ELF-1 (cell line): Measurements from ENCODE around the gene MPHOSPH9.
"Not testable (repeated sequence)": the region's sequence is repeated elsewhere in the genome, so short reads cannot be mapped to it uniquely, and the experiment has no call there.

ENCODE experiments used
- DNase-seq: peaks from one replicate; pipeline ENCODE4 v3.0.0-alpha.2; 2016; ENCODE audit warnings: low read depth, low spot score

The MPHOSPH9 gene

GRCh38 chr12:123225443-123225842 is 7.5 kb downstream of the MPHOSPH9 start:
- no peak for DNase-seq

DNA sequence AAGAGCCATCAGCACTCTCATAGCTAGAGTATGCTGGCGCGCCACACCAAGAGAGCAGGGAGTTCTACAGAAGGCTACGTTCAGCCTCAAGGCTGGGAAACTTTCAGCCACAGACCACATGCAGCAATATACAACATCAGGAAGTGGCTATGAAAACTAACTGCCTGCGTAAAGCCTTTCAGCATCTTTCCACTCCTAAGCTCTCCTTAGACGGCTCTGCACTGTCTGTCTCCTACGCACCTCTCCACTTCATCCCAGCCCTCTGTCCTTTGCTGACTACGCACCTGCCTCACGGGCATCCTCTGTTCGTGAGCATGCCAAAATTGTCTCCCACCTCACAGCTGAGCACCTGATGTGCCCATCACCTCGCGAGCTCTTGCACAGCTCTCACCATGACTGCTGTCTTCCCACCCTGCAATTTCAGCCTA is 9.7 kb downstream of the MPHOSPH9 start:
- DNase-seq = no peak

DNA sequence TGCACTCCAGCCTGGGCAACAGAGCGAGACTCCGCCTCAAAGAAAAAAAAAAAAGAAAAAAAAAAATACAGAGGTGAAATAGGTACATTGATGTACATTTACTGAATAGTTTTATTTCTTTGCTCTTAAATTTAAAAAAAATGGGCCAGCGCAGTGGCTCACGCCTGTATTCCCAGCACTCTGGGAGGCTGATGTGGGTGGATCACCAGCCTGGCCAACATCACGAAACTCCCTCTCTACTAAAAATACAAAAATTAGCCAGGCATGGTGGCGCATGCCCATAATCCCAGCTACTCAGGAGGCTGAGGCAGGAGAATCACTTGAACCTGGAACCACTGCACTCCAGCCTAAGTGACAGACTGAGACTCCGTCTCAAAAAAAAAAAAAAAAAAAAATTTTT is 25.1 kb downstream of the MPHOSPH9 start:
- not testable (repeated sequence) for DNase-seq

DNA sequence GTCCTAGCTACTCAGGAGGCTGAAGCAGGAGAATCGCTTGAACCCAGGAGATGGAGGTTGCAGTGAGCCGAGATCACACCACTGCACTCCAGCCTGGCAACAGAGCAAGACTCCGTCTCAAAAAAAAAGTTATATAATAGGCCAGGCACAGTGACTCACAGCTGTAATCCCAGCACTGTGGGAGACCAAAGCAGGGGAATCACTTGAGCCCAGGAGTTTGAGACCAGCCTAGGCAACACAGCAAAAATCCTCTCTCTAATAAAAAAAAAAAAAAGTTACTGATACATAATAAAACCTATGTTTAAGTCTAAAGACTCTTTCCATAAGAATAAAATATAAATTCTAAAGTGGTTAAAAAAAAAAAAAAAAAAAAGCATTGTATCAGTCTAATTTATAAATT is 26.1 kb downstream of the MPHOSPH9 start:
- DNase-seq = not testable (repeated sequence)

DNA sequence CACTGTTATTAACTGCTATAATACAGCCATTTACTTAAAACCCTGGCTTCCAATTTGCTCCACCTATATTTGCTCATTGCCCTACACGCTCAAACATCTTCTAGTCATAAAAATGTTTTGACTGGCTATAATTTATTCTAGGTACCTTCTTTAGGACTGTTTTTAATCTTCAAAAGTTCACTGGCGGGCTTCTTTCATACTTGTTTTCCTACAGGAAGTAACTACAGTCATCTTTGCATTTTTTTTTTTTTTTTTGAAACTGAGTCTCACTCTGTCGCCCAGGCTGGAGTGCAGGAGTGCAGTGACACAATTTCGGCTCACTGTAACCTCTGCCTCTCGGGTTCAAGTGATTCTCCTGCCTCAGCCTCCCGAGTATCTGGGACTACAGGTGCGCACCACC is 32.5 kb downstream of the MPHOSPH9 start:
- DNase-seq = no peak

- DNase-seq = no peak
These were observed 33.0 kb downstream of the MPHOSPH9 start for GRCh38 chr12:123199936-123200335.

DNA sequence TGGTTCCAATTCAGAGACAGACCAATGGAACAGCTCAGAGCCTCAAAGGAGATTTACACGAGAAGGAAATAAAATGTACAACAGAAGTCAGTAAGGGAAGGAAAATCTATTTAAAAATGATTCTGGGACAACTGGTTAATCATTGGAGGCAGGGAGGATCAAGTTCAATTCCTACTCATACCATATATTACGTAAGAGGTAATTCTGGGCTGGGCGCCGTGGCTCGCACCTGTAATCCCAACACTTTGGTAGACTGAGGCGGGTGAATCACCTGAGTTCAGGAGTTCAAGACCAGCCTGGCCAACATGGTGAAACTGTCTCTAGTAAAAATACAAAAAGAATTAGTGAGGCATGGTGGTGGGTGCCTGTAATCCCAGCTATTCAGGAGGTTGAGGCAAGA is 45.3 kb downstream of the MPHOSPH9 start:
- no peak for DNase-seq

DNA sequence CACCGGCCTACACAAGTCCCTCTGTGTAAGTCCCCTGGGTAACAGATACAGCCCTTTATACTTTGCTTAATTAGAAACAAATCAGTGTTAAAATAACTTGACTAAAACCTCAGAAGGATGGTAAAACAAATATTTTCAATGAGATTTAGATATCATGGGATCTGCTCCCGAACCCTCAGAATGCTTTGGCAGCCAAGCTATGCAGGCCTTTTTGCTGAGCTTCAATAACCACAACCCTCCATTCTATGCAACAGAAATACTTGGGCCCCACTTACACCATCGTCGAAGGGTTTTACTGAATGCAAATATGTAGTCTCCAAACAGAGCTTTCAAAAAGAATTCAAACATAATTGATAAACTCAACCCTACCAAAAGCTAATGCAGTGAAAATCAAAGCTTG is 52.8 kb downstream of the MPHOSPH9 start:
- DNase-seq = no peak

GRCh38 chr12:123171967-123172366 is 61.0 kb downstream of the MPHOSPH9 start:
- no peak for DNase-seq

DNA sequence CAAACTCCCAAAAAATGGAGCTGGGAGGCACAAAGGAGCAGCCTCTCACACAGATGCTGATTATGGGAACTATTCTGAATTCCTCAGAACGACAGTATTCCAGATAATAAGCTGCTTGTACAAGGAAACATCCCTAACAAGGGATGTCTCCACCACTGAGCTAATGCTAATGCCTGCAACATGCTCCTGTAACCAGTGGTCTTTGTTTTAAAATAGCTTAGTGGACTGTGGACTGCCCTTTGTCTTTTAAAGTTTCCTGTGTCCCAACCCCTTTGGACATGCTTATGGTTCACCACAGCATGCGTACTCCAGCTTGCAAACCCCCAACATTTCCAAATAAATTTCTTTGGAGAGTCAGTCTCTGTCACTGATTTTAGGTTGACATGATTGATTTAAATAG is 65.6 kb downstream of the MPHOSPH9 start:
- DNase-seq = no peak

DNA sequence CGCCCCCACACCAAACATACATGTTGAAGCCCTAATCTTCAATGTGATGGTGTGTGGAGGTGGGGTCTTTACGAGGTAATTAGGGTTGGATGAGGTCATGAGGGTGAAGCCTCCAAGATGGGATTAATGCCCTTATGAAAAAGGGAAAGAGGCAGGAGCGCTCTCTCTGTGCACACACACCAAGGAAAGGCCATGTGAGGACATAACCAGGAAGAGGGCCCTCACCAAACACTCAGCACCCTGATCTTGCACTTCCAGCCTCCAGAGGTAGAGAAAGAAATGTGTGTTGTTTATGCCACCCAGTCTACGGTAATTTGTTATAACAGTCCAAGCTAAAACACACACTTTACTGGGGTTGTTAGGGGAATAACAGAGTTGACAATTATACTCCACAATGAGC is 67.4 kb downstream of the MPHOSPH9 start:
- DNase-seq = no peak

- DNase-seq = no peak
These were observed 68.2 kb downstream of the MPHOSPH9 start for GRCh38 chr12:123164710-123165261.

GRCh38 chr12:123164222-123164621 is 68.7 kb downstream of the MPHOSPH9 start:
- no peak for DNase-seq

DNA sequence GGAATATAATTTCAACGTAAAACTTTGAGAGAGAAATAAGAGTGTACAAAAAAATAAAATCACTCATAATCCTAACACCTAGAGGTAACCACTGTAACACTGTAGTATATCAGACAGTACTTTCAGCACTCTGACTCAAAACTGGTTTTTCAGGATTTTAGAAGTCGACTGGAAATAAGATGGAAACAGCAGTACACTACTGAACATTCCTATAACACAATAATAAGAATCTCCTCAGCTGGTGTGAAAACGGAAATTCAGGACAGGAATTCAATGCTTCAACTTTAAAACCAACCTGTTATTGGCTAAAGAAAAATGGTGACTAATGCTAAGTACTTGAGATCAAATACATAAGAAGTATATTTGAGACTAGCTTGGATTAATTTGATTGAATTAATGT is 69.7 kb downstream of the MPHOSPH9 start:
- no peak for DNase-seq

GRCh38 chr12:123160801-123161487 is 72.0 kb downstream of the MPHOSPH9 start:
- no peak for DNase-seq

- DNase-seq = no peak
These were observed 79.0 kb downstream of the MPHOSPH9 start for GRCh38 chr12:123153906-123154305.

DNA sequence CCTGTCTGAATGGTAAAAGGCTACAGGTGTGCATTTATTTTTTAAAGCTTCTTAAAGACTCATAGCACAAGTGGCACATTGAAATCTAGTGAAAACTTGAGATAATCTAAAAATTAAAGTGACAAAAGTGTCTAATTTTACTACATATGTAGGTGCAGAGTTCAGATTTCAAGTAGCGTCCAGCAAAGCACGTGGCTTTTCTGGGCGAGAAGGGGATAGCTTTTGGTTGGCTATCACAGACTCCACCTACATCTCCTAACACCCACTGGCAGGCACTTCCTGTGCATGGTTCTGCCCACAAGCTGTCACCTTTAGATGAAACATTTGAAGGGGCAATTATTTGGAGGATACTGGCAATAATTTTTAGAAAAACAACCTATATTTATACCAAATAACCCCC is 80.1 kb downstream of the MPHOSPH9 start:
- no peak for DNase-seq

DNA sequence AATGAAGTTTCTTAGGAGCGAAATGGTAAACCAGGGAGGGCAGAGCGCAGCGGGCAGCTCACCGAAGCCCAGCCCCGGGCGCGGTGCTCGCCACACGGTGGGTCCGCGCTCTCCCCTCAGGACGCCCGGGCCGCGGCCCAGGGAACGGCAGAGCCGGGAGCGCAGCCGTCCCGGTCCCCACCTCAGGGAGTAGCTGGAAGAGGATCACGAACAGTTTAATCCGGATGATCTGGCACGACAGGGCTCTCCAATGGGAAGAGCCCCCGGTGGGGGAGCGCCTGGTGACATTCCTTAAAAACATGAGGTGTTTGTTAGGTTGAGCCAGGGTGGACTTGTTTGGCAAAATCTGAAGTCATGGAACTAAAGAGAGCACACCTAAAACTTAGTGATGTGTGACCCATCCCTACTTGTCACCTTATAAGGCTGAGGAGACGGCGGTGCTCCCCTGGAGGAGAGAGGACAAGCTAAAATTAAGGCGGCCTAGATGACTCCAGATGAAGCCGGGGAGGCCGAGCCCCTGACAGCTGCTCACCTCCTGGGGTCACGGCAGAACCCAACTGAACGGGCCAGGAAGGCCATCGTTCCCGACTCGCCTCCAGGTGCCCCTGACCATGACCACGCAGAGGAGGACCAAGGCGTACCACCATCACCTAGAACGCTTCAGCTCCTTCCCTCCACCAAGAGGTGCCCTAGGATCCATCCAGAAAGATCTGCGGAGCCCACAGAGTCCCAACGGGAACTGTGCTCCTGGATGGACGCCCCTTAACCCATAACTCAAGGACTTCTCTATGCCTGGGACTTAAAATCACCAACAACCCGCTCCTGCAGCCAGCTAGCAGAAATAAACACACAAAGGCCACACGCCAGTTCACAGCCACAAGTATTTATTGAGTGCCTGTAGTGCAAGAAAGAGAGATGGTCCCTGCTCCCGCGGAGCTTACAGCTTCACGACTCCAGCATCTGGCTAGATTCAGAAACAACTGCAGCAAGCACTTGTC is 81.2 kb downstream of the MPHOSPH9 start:
- DNase-seq = peak; percentile 53

GRCh38 chr12:123150744-123151456 is 82.0 kb downstream of the MPHOSPH9 start, which contains the start of gene PITPNM2:
TSS of gene PITPNM2 (minus strand) at chr12:123151090. CDS start at chr12:123034590, 116,500 bp downstream.
- no peak for DNase-seq

DNA sequence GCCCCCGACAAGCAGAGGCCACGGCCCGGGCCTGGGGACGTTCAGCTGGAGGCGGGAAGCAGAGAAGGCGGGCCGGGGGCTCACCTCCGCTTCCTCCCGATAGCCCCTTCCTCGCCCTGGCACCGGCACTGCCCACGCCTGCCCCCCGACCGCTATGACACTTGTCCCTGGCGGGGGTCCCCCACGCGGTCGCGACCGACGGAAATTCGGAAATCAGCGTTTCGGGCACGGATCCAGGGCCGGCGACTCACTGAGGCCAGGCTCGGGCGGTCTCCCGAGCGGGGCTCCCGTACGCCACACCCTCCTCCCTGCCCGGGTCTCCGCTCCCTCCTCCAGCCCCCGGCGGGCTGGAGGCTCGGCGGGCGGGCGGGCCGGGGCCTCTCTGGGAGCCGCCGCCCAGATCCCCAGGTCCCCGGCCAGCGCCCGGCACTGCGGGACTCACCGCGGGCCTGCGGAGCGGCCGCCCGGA is 82.6 kb downstream of the MPHOSPH9 start:
- no peak for DNase-seq

DNA sequence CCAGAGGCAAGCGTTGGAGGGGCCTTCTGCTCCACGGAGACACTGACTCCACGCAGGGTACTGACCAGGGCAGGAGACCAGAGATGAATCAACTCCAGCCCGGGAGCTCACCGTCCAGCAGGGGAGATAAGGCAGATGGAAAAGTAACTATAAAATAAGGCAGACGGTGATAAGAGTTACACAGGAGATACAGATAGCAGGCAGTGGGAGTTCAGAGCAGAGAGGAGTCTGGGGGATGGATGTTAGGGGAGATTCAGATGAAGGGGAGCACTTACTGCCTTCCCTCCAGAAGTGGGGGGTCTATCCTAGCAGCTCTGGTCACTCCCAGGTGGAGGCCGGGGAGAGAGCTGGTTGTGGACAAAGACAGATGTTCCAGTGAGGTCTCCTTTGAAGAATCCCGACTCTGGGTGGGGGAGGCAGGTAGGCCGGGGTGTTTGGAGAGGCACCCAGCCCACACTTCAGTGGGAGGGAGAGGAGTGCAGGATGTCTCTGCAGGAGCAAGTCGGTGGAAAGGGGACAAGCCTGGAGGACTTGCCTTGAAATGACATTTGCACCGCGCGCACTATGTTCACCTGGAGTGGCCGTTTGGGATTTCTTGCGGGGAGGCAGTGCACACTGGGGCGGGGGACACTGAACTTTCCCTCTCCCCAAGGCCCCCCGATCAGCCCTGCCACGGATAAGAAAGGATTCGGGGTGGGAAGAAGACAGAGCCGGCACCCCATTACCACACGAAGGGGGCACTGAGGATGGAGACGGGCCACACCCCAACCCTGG is 83.3 kb downstream of the MPHOSPH9 start:
- no peak for DNase-seq
